HG03097 (cell line): ENCODE results near the gene PRSS22.

Experiments
- ATAC-seq: cut with Tn5 transposase; IDR thresholded peaks from one replicate; pipeline ENCODE4 v1.9.1; 2021; ENCODE audit not compliant: unreplicated experiment, low FRiP score

Gene PRSS22

DNA sequence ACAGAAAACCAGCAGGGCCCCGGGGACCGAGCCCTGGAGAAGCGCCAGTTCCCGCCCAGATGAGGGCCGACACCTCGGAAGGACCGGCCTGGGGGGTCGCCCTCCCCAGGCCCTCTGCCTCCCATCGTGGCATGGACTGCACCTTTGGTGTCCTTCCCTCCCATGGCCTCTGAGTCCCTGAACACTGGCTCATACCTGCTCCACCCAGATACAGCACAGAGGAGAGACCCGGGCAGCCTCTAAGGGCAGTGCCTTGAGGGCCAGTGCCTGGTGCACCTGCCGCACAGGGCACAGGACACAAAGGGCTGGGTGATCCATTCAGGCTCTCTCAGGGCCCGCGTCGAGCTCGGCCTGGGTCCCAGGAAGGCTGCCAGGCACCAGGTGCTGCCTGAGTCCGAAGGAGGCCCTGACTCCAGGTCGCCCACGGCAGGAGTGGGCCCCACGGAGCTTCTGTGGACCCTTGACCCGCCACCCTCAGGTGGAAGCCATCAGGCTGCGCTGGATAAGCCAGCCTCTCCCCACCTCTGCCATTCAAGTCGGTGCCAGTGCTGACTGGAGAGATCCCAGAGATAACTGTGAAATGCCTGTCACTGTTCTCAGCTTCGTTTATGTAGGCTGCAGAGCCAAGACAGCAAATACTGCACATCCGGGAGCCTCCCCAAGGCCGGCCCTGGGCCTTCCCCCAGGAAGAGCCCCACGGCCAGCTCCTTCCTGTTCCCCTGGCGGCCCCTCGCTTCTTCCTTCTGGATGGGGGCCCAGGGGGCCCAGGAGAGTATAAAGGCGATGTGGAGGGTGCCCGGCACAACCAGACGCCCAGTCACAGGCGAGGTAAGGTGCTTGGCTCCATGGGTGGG, 28.2 kb downstream of the PRSS22 start, which contains the start of gene ZG16B:
Gene ZG16B (plus strand): TSS at position 803 of the 854 bp plus-strand sequence. CDS start 139 bp downstream, outside the sequence.
- ATAC-seq = no peak

- no peak for ATAC-seq
Observed at GRCh38 chr16:2828876-2829430, 29.0 kb downstream of the PRSS22 start.

GRCh38 chr16:2828521-2828840, 29.5 kb downstream of the PRSS22 start:
- no peak for ATAC-seq

GRCh38 chr16:2827831-2828520, 30.0 kb downstream of the PRSS22 start:
- no peak for ATAC-seq

GRCh38 chr16:2827374-2827791, 30.6 kb downstream of the PRSS22 start:
- ATAC-seq = no peak

DNA sequence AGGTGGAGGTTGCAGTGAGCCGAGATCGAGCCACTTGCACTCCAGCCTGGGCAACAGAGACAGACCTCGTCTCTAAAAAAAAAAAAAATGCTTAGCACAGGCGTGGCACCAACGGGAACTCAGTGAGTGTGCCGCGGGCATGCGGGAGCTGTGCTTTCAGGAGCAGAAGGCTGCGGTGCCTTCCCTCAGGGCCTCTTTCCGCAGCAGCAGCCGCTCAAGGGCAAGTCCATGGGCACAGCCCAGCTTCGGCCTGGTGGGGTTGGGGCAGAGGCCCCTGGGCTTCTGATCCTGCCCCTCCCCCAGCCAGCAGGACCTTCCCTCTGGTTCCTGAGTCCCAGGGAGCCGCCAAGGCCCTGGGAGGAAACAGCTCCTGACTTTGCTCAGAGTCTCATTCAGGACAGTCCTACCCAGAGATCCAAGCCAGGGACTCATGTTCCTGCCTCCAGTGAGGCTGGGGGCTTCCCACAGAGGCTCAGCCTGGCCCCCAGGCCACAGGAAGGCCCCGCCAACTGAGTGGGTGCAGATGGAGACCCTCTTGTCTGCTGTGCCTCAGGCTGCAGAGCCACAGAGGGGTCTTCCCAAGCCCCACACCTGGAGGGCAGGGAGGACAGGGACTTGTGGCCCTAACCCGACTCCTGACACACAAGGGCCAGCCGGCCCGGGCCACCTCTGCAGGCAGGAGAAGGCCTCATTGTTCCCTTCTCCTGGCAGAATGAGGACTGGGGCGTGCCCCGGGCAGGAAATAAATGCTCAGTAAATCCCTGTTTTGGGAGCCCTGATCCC, 31.2 kb downstream of the PRSS22 start:
- no peak for ATAC-seq

DNA sequence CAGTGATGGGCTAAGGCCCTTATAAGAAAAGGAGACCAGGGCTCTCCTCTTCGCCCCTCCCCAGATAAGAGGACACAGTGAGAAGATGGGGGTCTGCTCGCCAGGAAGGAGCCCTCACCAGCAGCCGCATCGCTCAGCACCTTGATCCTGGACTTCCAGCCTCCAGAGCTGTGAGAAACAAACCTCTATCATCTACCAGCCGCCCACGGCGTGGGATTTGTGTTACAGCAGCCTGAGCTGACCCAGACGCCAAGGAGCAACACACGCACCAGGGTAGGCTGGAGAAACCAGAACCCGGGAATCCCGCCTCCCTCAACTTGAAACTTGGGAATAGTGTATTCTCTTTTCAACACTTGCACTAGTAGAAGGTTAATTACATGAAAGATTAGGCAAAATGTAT, 32.1 kb downstream of the PRSS22 start:
- no peak for ATAC-seq

DNA sequence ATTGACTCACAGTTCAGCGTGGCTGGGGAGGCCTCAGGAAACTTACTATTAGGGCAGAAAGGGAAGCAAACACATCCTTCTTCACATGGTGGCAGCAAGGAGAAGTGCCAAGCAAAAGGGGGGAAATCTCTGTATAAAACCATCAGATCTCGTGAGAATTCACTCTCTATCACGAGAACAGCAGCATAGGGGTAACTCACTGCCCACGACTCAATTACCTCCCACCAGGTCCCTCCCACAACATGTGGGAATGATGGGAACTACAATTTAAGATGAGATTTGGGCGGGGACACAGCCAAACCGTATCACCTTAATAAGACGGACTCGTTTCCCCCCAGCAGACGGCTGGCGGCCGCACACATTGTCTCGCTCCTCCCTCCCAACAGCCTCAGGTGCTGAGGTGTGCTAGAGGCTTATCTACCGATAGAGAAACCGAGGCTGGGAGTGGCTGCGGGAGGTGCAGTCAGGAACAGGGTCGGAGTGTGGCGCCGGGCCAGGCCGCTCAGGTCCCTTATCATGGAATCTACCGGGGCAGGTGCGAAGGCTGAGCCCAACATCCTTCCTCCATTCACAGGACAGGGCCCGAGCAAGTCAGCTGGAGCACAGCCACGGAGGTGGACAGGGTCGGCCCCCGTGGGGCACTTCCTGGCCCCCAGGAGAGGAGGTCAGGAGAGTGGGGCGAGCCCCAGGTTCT, 32.8 kb downstream of the PRSS22 start:
- ATAC-seq = no peak

DNA sequence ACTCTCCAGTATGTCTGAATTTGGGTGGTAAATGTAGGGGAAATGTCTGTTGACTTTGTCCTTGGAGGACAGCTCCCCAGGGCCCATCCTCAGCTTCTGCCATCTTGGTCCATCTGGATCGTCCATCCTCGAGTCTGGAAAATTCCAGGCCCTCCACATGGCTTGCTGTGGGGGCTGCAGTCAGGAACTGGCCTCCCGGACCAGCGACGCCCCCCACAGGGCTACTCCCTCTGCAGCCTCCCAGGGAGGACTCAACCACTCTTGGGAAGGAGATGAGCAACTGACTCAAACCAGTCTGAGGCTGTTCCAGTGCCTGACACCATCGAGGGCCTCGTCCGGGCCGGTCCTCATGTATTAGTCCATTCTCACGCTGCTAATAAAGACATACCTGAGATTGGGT, 33.3 kb downstream of the PRSS22 start:
- ATAC-seq = no peak

DNA sequence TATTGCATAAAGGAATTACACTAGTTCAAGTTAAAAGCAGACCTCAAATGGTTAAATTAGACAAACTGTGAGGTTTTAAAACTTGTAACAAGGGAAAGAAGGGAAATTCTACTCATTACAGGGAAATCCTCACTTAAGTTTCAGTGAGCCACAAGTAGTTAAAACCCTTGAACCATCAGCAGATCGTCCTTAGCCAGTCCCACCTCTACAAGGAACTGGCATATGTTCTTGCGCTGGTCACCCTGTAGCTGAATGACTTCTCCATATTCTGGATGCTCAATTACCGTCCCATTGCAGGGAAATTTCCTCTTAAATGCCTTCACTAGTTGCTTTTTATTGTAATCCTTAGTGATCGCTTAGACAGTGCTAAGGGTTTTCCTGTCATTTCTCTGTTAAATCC, 35.5 kb downstream of the PRSS22 start:
- no peak for ATAC-seq

- no peak for ATAC-seq
Observed at GRCh38 chr16:2822158-2822495, 35.8 kb downstream of the PRSS22 start.

DNA sequence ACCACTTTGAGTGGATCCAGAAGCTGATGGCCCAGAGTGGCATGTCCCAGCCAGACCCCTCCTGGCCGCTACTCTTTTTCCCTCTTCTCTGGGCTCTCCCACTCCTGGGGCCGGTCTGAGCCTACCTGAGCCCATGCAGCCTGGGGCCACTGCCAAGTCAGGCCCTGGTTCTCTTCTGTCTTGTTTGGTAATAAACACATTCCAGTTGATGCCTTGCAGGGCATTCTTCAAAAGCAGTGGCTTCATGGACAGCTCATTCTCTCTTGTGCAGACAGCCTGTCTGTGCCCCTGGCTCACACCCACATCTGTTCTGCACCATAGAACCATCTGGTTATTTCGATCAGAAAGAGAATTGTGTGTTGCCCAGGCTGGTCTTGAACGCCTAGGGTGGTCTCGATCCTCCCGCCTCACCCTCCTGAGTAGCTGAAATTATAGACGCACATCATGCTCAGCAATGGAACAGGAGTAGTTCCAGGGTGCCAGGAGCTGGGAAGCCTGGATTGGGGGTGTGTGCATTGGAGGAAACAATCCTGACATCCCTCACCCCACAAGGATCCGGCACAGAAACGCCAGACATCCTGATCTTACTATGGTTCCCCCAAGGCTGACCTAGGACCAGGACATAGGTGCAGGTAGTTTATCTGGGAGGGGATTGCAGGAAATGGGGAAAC, 36.3 kb downstream of the PRSS22 start:
- no peak for ATAC-seq

DNA sequence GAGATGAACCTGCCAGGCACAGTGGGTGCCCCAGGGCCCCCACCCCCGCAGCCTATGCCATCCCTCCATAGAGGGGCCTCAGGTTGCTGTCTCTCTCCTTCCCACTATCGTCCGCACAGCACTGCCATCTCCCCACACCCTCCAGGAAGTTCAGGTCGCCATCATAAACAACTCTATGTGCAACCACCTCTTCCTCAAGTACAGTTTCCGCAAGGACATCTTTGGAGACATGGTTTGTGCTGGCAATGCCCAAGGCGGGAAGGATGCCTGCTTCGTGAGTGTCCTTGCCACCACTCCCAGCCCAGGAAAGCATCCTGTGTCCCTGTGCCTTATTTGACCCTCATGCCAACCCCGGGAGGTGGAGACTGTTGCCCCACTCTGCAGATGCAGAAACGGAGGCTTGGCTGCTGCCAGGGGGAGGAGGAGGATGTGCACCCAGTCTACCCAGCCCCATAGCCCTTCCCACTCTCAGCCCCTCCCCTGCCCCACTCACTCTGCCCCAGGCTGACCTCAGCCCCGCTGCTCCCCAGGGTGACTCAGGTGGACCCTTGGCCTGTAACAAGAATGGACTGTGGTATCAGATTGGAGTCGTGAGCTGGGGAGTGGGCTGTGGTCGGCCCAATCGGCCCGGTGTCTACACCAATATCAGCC, 37.0 kb downstream of the PRSS22 start:
- ATAC-seq = no peak

GRCh38 chr16:2819939-2820835, 37.8 kb downstream of the PRSS22 start:
- no peak for ATAC-seq

DNA sequence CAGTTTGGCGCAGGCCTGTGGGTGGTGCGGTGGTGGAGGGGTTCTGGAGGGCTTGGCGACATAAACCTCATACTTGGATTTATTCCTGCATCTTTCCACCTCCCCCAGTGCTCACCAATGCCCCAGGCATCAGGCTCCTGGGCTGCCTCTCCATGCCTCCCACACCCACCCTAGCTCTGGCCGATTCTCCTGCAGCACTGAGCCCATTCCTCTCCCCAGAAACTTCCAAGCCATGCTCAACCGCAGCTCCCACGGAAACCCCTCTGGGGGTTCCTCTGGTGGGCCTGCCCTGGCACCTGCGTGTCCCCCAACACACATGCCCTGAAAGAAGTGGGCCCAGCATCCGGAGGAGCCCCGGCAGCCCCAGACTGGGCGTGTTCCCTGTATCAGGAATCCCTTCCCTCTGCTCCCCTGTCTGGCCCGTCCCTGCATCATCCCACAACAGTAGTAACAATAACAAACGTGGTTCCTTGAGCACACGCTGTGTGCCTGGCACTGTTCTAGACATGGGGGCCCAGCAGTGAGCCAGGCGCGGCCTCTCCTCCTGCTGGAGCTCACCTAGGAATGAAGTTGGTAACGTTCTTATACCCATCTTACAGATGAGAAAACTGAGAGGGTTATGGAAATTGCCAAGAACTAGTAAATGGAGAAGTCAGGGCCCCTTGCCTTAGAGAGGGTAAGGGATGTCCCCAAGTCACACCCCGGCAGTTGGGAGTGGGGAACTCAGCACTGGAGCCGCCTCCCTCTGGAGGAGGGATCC, 38.6 kb downstream of the PRSS22 start:
- ATAC-seq = no peak

- ATAC-seq = no peak
Observed at GRCh38 chr16:2818272-2818876, 39.6 kb downstream of the PRSS22 start.
